HG03439 (cell line): Measurements from ENCODE around the gene ZBTB42.
"Not testable (repeated sequence)": the region's sequence is repeated elsewhere in the genome, so short reads cannot be mapped to it uniquely, and the experiment has no call there.

Experiments used
- ATAC-seq: cut with Tn5 transposase; IDR thresholded peaks from one replicate; pipeline ENCODE4 v1.9.1; 2021; ENCODE audit warnings: mild to moderate bottlenecking, moderate library complexity; ENCODE audit not compliant: unreplicated experiment

ZBTB42 gene

DNA sequence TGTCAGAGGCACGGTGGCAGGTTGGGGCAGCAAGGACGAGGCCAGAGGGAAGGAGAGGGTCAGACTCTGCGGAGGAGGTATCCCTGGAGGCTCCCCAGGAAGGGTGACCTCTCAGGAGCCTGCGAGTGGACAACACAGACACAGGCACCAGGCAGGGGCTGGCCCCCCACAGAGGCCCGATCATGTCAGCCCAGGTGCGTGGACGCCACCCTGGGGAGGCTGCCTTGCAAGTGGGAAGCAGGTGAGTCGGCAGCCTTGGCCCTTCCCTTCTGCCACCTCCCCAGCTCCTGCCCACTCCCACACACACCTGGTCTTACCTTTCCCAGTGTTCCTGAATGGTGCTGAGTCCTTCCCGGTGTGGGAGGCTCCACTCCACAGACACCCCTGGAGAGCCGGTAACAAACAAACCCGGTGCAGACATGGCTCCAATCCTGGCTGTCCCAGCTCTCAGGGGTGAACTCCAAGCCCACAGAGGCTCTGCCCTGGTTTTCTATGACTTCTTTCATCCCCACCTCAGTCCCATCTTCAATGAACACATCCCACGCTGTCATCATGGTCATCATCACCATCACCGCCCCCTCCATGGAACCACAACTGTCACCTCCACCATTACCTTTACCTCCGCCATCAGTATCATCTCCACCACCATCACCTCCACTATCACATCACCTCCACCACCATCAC lies 5.2 kb downstream of the ZBTB42 start:
- no peak for ATAC-seq

DNA sequence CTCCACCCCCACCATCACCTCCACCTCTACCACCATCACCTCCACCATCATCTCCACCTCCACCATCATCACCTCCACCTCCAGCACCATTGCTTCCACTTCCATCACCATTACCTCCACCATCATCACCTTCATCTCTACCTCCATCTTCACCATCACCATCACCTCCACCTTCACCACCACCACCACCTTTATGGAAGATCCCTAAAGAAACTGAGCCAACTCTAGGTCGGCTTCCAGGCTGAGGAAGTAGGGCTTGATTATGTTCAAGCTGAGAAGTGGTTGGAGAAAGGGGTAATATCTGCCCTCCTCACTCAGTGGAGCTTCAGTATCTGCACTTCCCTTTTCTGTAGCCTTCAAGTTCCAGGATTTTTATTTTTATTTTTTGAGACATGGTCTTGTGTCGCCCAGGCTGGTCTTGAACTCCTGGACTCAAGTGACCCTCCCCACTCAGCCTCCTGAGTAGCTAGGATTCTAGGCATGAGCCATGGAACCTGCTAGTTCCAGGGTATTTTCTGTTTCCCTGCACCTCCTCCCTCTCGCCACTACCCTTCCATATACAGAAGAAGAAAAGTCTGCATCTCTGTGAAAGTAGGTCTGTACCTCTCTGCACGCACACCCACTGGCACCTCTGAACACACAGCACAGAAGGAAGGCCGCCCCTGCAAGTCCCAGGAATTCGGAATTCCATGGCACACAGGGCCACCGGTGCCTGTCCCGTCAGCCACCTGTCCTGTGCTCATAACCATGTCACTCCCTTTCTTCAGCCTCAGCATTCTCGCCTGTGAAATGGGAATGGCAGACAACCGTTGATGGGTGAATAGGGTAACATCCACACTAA lies 5.9 kb downstream of the ZBTB42 start:
- no peak for ATAC-seq

DNA sequence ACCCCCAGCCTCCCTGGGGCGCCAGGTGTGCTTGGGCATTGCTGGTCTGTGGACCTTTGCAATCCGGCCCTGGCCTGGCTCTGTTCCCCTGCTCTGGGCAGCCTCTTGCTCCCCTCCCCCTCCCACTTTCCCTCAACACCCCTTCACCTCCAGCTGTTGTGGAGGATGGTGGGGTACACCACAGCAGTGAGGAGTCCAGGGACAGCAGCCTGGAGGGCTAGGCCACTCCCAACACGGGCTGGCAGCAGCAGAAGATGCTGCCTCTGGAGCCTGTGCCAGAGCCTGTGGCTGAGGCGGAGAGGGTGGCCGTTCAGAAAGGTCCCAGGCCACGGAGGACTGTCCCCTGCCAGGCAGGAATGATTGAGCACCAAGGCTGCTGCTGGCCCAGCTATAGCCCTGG lies 7.6 kb downstream of the ZBTB42 start:
- no peak for ATAC-seq

DNA sequence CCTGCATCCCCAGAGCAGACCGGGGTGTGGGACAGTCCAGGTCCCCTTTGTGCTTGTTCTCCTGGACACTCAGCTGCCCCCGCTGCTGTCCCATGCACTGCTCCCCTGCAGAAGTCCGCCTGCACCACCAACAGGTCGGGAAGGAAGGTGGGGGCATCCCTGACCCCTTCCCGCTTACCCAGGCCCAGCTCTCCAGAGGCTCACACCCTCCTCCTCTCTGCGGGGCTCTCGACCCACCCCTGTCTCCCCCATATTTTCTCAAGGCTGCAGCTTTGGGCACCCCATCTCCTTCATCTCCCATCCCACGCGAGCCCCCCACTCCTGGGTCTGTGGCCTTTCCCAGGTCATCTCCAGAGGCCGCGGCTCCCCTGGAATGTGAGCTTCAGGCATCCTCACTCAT lies 9.4 kb downstream of the ZBTB42 start:
- no peak for ATAC-seq

DNA sequence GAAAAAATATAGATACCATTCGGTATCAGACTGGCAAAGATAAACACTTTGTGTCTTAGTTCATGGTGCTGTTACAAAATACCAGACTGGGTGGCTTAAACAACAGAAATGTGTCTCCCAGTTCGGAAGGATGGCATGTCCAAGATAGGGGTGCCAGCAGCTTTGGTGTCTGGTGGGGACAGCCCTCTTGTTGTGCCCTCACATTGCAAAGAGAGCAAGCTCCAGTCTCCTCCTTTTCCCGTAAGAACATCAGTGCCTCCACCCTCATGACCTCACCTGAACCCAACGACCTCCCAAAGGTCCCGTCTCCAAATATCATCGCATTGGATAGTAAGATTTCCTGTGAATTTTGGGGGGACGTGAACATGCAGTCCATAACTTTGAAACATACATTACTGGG lies 12.4 kb downstream of the ZBTB42 start:
- ATAC-seq = no peak

DNA sequence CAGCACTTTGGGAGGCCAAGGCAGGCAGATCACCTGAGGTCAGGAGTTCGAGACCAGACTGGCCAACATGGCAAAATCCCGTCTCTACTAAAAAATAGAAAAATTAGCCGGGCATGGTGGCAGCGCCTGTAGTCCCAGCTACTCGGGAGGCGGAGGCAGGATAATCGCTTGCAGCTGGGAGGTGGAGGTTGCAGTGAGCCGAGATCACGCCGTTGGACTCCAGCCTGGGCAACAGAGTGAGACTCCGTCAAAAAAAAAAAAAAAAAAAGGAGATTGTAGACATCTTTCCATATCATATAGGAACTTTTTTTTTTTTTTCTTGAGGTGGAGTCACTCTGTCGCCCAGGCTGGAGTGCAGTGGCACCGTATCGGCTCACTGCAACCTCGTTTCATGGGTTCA lies 13.8 kb downstream of the ZBTB42 start:
- not testable (repeated sequence) for ATAC-seq

DNA sequence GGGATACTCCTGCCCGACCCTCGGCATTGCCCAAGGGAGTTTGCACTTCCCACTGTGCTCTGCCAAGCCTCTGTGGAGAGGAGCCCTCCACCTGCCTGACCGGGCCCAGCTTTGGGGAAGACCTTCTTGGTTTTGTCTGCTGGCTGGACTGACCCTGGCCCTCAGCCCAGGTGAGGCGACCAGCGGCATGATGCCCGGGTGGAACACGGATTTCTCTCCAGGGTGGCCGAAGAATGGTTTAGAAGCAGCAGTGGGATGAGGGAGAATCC lies 15.6 kb downstream of the ZBTB42 start:
- peak; percentile 14 for ATAC-seq

DNA sequence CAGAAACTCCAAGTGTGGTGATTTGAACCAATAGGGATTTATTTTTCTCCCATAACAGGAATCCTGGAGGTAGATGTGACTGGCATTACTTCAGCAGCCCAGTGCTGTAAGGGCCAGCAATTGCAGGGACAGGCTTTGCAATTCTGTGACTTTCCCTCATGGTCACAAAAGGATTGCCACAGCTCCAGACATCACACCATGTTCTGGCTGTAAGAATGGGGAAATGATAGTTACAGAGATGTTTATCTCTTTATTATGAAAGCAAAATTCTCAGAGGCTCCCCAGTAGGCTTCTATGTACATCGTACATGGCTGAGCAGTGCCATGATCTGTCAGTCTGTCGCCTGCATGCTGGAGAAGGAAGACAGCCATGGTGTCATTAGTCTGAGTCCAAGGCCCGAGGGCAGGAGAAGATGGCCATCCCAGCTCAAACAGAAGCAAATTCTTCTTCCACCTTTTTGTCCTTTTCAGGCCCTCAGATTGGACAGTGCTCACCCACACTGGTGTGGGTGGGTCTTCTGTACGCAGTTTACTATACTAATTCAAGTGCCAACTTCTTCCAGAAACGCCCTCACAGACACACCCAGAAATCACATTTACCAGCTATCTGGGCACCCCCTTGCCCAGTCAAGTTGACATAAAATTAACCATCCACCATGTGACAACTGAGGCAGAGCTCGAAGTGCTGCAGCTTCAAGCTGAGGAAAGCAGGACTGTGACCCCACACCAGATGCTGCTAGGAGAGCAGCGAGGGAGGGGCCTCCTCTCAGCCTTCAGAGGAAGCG lies 17.2 kb downstream of the ZBTB42 start:
- ATAC-seq = no peak

DNA sequence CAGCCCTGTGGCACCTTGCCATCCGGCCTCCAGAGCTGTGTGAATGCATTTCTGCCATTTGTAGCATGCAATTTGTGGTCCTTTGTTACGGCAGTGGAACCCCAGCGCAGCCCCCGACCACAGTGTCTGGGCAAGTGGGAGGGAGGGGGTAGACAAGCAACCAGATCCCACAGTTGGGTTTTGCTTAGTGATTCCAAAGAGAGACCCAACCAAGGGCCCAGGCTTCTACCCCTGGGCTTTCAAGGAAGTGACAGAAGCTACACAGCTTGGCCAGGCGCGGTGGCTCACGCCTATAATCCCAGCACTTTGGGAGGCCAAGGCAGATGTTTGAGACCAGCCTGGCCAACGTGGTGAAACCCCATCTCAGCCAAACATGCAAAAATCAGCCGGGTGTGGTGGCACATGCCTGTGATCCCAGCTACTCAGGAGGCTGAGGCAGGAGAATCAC lies 17.8 kb downstream of the ZBTB42 start:
- ATAC-seq = no peak

DNA sequence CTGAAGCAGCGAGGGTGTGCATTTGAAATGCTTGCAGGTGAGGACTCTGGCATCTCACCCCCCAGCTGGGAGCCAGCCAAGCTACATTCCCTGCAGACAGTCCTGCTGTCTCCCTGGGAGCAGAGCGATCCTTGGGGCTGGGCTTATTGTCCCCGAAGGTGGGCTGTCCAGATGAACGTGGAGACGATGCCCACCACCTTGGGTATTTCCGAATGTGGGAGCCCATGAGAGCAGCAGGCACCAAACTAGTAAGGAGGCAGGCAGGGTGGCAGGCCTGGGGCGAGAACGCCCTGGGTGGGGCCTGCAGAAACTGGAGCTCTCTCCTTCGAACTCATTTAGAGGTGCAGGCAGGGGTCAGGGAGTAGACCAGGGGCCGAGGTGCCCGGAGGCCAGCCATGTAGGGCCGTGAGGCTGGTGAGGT lies 18.5 kb downstream of the ZBTB42 start:
- ATAC-seq = no peak

DNA sequence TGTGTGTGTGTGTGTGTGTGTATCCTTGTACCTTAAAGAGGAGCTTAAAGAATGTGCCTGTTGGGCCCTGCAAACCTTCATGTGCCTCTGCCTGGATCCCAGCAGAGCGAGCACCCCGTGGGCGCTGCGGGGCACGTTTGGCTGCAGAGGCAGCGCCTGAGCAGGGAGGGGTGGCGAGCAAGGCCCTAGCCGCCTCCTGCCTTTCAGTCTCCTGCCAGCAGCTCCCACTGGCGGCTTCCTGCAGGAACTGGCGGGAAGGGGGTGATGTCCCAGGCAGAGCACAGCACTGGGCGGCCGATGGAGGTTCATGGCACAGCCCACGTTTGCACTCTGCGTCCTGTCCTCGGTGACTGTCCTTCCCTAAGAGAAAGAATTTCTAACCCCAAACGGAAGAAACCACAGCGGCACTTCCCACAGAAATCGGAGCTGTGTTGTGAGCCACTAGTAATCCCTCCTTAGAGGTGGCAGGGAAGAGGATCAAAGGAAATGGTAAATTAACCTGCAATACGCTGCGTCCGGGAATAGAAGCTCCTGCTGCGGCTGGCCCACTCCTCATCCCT lies 19.8 kb downstream of the ZBTB42 start:
- no peak for ATAC-seq

DNA sequence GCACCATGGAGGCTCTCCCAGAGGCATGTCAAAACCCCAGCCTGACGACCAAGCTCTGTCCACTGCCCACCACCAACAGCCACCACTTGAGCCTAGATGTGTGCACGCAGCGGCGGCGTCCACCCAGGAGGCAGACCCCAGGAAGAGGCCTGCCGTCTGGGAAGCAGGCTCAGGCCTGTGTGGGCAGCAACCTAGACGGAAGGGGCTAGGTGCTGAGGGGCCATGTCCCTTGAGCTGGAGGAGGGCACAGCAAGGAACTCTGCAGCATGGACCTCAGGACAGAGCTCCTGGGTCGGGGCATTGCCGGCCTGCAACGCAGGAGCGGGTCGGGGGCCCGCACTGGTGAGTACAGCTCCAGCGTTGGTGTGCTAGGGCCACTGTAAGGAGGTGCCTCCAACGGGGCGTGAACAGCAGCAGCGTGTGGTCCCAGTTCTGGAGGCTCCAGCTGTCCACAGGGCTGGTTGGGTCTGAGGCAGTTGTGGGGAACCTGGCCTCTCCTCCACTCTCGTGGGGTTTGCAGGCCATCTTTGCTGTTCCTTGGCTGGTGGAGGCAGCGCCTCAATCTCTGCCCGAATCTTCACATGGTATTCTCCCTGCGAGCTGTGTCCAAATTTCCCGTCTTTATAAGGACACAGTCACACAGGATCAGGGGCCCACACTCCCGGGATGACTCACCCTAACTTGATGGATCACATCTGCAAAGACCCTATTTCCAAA lies 20.5 kb downstream of the ZBTB42 start:
- no peak for ATAC-seq

DNA sequence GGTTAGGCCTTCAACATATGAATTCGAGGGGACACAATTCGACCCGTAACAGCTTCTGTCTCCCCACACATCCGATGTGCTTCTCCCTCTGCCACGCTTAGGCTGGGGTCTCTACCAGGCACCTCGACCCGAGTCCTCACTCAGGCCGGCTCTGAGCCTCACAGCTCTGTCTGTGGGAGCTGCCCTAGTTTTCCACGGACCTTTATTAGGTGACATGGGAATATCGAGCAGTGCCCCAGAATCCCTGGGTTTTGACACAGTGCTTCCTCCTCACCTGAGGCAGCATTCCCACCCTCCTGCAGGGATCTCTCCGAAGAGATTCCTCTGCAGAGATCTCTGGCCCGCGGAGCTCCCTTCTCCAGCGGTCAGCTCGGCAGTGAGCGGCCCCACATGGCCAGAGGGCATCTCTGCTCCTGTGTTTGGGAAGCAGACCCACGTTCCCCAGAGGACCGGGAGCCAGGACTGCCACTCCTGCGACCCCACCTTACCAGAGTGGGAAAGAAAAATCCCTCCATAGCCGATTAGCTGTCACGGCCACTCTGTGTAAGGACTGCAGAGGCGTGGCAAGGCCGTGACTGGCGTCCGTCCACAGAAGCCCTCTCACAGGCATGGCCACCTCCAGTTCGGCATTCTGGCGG lies 21.2 kb downstream of the ZBTB42 start:
- ATAC-seq = no peak

DNA sequence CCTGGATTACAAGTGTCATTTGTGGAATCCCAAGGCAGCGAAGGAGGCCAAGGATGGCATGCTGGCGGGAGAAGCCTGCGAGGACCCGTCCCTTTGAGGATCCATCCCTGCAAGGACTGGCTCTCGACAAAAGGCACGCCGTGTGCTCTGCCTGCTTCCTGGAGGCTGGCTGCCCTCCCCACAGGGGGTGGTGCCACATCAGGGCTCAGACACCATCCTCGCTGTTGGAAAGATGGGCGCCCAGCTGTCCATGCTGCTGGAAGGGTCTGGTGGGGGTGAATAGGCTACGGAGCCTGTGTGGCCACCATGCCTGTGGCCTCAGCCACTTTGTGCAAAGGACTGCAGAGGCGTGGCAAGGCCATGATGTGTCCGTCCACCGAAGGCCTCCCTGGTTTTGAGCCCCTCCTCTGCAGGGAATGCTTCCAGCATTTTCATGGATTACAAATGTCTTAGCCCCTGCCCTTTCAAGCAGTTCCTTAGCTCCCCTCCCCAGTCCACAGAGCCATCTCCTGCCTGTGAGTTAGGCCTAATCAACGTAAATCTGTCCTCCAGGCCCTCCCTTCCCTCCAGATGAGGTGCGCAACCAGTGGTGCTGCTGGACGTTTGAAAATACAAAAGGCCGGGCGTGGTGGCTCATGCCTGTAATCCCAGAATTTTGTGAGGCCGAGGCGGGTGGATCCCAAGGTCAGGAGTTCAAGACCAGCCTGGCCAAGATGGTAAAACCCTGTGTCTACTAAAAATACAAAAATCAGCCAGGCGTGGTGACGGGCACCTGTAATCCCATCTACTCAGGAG lies 22.1 kb downstream of the ZBTB42 start:
- no peak for ATAC-seq

DNA sequence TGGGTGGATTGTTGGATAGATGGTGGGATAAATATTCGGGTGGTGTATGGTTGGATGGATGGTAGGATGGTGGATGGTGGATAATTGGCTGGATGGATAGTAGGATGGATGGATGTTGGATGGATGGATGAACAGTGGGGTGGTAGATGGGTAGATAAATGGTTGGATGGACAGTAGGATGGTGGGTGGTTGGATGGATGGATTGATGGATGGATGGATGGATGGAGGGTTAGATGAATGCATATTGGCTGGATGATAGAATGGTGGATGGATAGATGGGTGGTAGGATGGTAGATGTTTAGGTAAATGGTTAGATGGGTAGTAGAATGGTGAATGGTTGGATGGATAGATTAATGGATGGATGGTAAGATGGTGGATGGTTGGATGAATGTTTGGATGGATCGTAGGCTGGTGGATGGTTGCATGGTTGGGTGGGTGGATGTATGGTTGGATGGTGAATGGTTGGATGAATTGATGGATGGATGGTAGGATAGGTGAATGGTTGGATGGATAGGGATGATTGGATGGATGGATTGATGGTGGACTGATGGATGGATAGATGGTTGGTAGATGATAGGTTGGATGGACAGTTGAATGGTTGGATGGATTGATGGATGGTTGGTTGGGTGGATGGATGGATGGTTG lies 23.6 kb downstream of the ZBTB42 start:
- ATAC-seq = no peak

DNA sequence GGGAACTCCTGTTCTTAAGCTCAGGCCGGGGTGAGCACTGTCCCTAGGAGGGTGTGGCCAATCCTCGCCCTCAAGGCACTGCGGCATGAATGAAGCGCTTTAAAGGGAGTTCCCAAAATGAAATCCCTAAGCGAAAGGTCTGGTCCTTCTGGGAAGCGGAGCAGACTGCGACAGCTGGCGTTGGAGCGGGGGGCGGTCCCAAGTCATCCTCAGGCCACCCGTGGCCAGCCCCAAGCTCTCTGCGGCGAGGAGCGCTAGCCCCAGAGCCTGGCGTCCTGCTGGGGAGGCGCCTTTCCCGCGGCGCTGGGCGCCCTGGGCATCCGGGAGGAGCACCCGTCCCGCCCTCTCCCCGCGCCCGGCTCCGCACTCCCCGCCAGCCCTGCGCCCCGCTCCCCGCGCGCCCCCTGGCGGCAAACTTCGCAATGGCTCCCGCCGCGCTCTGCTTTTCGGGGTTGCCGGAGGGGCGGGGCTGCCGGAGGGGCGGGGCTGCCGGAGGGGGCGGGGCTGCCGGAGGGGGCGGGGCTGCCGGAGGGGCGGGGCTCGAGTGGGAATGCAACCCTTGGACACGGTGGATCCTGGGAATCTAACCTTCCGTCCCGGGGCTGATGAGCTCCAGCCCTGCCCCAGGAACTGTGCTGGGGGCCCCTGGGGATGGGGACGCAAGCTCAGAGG lies 25.4 kb downstream of the ZBTB42 start:
- ATAC-seq = peak; percentile 68

DNA sequence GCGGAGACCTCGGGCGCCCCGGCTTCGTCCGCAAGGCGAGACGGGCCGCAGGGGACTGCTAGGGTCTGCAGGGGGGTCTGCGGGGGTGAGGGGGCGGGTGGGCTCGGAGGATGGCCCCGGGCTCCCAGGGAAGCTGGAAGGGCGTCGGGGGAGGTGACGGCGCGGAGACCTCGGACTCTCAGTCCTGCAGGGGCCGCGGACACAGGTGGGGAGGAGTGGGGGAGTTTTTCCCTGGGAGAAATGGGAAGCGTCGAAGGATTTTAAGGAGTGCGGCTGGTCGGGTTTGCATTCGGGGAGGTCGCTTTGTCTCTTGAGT lies 25.9 kb downstream of the ZBTB42 start:
- no peak for ATAC-seq

DNA sequence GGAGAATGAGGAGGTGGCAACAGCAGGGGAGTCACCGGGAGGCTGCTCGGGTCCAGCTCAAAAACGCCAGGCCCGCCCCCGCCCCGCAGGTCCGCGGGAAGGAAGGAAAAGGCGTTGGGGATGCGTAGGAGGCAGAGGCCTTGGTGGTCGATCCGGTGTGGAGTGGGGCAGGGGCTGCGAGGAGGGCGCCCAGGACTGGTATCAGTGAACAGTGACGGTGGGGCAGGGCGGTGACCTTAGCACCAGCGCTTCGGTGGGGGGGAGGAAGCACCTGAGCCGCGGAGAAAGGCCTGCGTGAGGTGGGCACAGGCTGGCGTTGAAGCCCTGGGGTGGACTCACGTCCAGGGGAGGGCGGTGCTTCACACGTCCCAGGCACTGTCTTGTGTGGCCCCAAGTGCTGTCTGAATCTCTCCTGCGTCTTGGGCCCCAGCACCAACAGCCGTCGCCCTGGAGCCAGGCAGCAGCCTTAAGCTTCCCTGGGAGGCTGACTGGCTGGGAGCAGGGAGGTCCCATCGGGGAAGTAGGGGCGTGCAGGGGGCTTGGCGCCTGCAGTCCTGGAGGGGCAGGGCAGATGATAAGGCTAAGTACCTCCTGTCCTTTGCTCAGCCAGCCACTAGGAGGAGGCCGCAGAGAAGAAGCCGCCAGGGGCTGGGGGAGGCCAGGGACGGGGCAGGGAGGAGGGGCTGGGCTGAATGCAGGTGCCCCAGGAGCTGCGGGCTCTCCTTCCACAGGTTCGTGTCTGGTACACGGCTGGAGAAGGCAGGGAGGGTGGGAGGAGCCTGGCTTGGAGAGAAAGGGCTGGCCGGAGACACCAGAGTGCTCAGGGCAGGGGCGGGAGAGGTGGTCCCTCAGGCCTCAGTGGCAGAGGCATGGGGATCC lies 26.5 kb downstream of the ZBTB42 start:
- ATAC-seq = no peak
